ENCODE data around the gene C1orf35. TPM values are rescaled to one million over a fixed set of nuclear protein-coding genes. Genes with fewer than 3 reads are reported as not detected.

Gene C1orf35
- total RNA-seq, 1 experiment from 2014 or later, result 29.7 TPM

DNA sequence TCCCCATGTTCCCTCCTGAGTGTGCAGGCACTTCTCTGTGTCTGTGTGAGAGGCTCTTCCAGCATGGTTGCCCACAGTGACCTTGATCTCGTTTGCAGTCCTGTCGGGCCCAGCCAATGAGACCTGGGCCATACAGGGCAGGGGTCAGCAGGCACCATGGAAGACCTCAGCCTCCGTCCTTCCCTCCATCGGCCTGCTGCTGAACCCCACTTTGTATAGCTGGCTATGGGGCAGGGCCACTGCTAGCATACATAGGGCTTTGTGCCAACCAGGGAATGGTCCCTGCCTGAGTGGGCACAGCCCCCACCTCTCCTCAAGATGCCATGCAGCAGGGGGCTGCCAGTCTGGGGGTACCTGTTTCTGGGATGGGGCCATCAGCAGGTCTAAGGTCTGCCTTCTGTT lies 3.8 kb downstream of the C1orf35 start:
- DNase-seq (ENCODE audit: low spot score), result no peak
- in situ Hi-C loops (cut with HindIII; ENCODE audit: low sequenced_read_pairs), result no loop called here

- in situ Hi-C loops (cut with HindIII; ENCODE audit: low sequenced_read_pairs), result no loop called here
- DNase-seq (ENCODE audit: low spot score), result no peak
Observed at GRCh38 chr1:228098323-228098931, 4.7 kb downstream of the C1orf35 start.

GRCh38 chr1:228097333-228098081 lies 5.6 kb downstream of the C1orf35 start:
- in situ Hi-C loops (cut with HindIII; ENCODE audit: low sequenced_read_pairs), result no loop called here
- no peak for DNase-seq (ENCODE audit: low spot score)

DNA sequence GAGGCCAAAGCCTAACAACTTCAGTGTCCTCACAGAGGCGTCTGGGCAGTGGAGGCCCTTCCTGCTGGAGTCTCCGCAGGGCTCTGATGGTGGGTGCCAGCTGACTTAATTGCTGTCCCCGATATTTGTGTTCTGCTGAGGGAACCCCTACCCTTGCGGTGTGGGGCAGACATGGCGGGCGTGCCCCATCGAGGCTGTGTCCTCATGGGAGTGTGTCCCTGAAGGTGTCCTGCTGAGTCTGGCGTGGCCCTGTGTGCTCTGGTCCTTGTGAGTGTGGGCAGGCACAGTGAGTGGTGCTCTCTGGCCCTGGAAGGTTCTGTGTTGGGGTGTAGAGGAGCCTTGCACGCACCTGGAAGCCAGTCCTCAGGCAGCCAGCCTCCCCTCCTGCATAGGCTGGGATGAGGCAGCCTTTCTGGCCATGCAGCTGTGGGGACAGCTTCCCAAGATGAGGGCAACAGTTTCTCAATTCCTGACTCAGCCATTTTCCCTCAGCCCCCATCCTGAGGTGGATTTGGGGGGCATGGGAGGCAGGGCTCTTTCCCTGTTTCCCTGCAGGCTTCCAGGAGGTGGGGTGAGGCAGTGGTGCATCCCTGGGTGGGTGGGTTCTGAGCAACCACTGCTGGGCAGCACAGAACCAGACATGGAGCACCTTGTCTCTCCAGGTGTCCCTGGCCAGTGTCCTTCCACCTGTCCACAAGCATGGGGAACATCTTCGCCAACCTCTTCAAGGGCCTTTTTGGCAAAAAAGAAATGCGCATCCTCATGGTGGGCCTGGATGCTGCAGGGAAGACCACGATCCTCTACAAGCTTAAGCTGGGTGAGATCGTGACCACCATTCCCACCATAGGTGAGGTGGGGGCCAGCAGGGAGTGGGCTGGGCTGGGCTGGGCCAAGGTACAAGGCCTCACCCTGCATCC lies 6.5 kb downstream of the C1orf35 start:
- no peak for DNase-seq (ENCODE audit: low spot score)
- in situ Hi-C loops (cut with HindIII; ENCODE audit: low sequenced_read_pairs), result no loop called here

DNA sequence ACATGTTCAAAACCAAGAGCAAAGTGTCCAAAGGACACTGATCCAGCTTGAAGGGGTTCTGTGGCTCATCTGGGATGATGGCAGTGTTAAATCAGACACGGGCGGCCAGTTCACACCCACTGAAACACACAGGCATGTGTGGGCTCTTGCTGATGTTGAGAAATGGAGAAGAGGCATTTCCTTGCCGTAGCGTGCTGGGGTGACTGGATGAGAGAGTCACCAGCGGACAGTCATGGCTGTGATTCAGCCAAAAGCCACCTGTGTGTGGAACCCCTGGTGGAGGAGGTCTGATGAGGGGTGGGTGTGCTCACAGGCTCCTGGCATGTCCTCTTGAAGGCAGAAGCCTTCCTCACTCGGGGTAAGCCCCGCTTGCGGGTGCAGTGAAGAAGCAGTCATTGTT lies 7.2 kb downstream of the C1orf35 start:
- in situ Hi-C loops (cut with HindIII; ENCODE audit: low sequenced_read_pairs), result no loop called here
- no peak for DNase-seq (ENCODE audit: low spot score)

GRCh38 chr1:228095161-228095560 lies 8.0 kb downstream of the C1orf35 start:
- in situ Hi-C loops (cut with HindIII; ENCODE audit: low sequenced_read_pairs), result no loop called here
- DNase-seq (ENCODE audit: low spot score), result no peak

DNA sequence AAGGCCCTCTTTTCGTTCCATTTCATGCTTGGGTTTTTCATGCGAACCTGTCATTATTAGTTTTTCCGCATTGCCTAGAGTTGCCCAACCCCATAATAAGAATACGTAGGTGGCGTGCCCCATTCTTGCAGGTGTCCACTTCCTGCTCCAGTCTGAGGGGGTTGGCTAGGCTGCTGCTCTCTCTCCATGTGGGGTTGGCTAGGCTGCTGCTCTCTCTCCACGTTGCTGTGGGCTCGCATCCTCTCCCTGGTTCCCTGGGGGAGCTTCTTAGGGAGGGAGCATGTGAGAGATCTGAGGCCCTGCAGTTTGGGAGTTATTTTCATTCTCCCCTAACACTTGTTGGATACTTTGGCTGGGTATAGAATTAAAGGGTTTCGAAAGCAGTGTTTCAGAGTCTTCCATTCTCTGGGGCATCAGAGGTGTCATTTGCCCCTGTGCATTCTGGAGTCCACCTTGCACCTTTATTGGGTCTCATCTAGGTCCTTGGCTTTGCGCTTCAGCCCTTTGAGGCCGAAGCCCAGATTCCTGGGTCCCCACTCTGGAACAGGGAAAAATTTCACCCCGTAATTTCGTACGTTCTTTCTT lies 8.6 kb downstream of the C1orf35 start:
- no peak for DNase-seq (ENCODE audit: low spot score)

DNA sequence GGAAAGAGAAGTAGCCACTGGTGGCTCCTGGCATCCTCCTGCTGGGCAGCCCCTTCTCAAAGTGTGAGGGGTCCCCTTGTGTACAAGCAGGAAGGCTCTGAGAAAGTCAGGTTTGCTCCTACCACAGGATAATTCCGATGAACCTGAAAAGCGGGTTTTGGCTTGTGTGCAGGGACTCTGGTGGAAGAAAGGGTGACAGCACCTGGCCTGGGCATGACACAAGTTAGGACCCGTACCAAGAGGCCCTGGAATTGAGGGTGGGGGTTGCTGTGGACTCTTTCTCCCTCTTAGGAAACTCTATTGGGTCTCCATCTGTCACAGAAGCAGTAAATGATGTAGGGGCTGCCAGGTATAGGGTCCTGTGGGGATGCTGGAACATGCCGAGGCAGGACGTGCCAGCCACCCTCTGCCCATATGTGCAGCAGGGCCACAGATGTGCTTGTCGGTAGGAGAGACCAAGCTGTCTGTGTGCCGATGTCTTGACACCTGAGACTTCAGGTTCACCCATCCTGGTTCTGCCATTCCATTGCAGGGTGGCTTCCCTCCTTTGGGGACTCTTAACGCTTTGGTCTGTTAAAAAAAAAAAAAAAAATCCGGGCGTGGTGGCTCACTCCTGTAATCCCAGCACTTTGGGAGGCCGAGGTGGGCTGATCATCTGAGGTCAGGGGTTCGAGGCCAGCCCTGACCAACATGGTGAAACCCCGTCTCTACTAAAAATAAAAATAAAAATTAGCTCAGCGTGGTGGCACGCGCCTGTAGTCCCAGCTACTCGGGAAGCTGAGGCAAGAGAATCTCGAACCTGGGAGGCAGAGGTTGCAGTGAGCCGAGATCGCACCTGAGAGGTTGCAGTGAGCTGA lies 9.8 kb downstream of the C1orf35 start:
- no peak for DNase-seq (ENCODE audit: low spot score)
- in situ Hi-C loops (cut with HindIII; ENCODE audit: low sequenced_read_pairs), result no loop called here

More for the DNA sequence above, 8.6 kb downstream of the C1orf35 start:
- in situ Hi-C loops (cut with HindIII; ENCODE audit: low sequenced_read_pairs), result no loop called here

GRCh38 chr1:228092342-228093049 lies 10.6 kb downstream of the C1orf35 start:
- in situ Hi-C loops (cut with HindIII; ENCODE audit: low sequenced_read_pairs), result no loop called here
- DNase-seq (ENCODE audit: low spot score), result no peak

DNA sequence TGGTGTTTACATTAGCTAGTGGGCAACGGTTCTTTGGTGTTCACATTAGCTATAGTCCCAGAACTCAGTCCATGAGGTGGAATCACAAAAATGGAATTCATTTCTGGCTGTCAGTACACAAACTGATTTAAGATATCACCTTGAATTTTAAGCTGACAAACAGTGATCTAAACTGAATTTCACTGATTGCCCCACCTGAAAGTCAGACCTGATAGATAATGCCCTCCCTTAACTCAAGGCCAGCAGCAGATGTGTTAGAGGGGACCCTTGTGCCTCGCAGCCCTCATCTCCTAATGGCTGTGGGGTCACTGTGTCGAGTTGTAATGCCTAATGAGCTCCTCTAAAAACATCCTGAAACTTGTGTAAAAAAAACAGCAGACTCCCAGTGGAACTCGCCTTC lies 12.0 kb downstream of the C1orf35 start:
- in situ Hi-C loops (cut with HindIII; ENCODE audit: low sequenced_read_pairs), result no loop called here
- no peak for DNase-seq (ENCODE audit: low spot score)

- DNase-seq (ENCODE audit: low spot score), result no peak
- in situ Hi-C loops (cut with HindIII; ENCODE audit: low sequenced_read_pairs), result no loop called here
Observed at GRCh38 chr1:228090613-228091081, 12.5 kb downstream of the C1orf35 start.

GRCh38 chr1:228089519-228090380 lies 13.4 kb downstream of the C1orf35 start:
- DNase-seq (ENCODE audit: low spot score), result no peak
- in situ Hi-C loops (cut with HindIII; ENCODE audit: low sequenced_read_pairs), result no loop called here

- no peak for DNase-seq (ENCODE audit: low spot score)
- in situ Hi-C loops (cut with HindIII; ENCODE audit: low sequenced_read_pairs), result no loop called here
Observed at GRCh38 chr1:228088586-228089498, 14.3 kb downstream of the C1orf35 start.

- in situ Hi-C loops (cut with HindIII; ENCODE audit: low sequenced_read_pairs), result no loop called here
- no peak for DNase-seq (ENCODE audit: low spot score)
Observed at GRCh38 chr1:228087771-228088251, 15.3 kb downstream of the C1orf35 start.

DNA sequence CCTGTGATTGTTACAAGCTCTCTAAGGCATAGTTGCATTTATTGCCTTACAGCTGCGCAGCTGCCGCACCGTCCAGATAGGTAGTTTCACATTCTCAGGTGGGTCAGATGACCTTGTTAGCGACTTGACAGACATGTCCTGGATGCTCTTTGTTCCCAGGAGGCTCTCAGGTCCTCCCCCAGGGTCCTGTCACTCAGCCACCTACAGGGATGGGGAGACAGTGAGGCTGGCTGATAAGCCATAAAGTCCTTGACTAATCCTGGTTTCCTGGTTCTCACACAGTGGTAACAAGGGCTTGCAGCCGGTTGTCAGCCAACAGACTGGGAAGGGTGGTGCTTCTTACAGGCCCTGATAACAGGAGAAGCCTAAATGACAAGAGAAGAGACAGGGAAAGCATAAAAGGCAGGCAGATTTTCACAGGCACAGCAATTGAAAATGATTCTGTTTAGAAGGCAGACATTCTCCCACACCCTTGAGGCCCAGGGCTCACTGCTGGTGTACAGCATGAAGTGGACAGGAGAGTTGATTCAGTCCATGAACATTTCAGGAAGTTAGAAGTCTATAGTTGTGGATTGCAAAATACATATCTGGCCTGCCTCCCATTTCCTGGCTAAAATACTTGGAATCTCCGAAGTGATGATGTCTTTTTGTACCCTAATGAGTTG lies 17.7 kb downstream of the C1orf35 start:
- in situ Hi-C loops (cut with HindIII; ENCODE audit: low sequenced_read_pairs), result no loop called here
- DNase-seq (ENCODE audit: low spot score), result no peak

- no peak for DNase-seq (ENCODE audit: low spot score)
- in situ Hi-C loops (cut with HindIII; ENCODE audit: low sequenced_read_pairs), result no loop called here
Observed at GRCh38 chr1:228084797-228085196, 18.3 kb downstream of the C1orf35 start.
